ENCODE results near the gene PPY. TPM values are rescaled to one million over a fixed set of nuclear protein-coding genes. Genes with fewer than 3 reads are reported as not detected.
A peak's percentile ranks its signal among the peaks of the same experiment; 100 is the strongest.

PPY gene
- total RNA-seq, 1 experiment from 2014 or later: not detected

- peak; percentile 69 for DNase-seq
- H2BK20ac ChIP-seq (ENCODE audit: low read depth, low read length, poor library complexity, severe bottlenecking): peak overlapping the region; percentile 65
Measured at GRCh38 chr17:43891851-43892646, 50.2 kb downstream of the PPY start.

More at GRCh38 chr17:43891851-43892646, 50.2 kb downstream of the PPY start:
- no peak overlapping the region for H3K9ac ChIP-seq (ENCODE audit: extremely low read depth, insufficient read length, low read length)
- H2BK5ac ChIP-seq (ENCODE audit: insufficient read length, low read length): no peak overlapping the region
- no peaks in the 10 kb centered on the region for H3K9me3 Mint-ChIP-seq
- no peak overlapping the region for H4K8ac ChIP-seq (replicated peaks; ENCODE audit: insufficient read length, low read depth, low read length)
- peaks cover 4% of the 10 kb centered on the region for H4K20me1 ChIP-seq (ENCODE audit: control insufficient read depth, insufficient read depth, insufficient read length)
- H3K4me2 ChIP-seq (ENCODE audit: insufficient read depth, insufficient read length, low read length): peak overlapping the region; percentile 38
- H3K23me2 ChIP-seq (ENCODE audit: insufficient read length, low read depth, low read length, poor library complexity, severe bottlenecking): no peaks in the 10 kb centered on the region
- peaks cover 25 to 33% of the 10 kb centered on the region in 2 experiments for H3K4me1 Mint-ChIP-seq
- H3K27me3 Mint-ChIP-seq (ENCODE audit: low read depth): no peaks in the 10 kb centered on the region
- no peak overlapping the region for H2AFZ ChIP-seq (ENCODE audit: low read length)
- H3K27ac Mint-ChIP-seq: peak overlapping the region; percentile 5 to 87 (median 72); a peak in 6 of 7 replicates
- H3K56ac ChIP-seq (ENCODE audit: insufficient read length, low read depth, low read length): no peak overlapping the region
- no peak overlapping the region for H4K5ac ChIP-seq (ENCODE audit: insufficient read length, low read depth, low read length)
- H4K91ac ChIP-seq (ENCODE audit: insufficient read length, low read depth, low read length): no peak overlapping the region
- no peaks in the 10 kb centered on the region for H3K27me3 ChIP-seq (ENCODE audit: insufficient read depth, low read length)
- H3K36me3 Mint-ChIP-seq (ENCODE audit: insufficient read depth in 1 of 3, low read depth in 3 of 3): peaks cover 5 to 23% (median 16%) of the 10 kb centered on the region in 3 experiments; a peak in 5 of 7 replicates
- H3K14ac ChIP-seq (ENCODE audit: insufficient read depth, low read length): no peak overlapping the region
- no peak overlapping the region for H2AK5ac ChIP-seq (ENCODE audit: insufficient read length, low read length)
- WGBS (ENCODE audit: extremely low coverage, insufficient read length, low lambda C conversion rate): no CpG with 5 or more reads among the region's 5 CpGs
- no peak overlapping the region for H3K23ac ChIP-seq (ENCODE audit: insufficient read length, low read depth, low read length)
- H3K9me3 ChIP-seq (ENCODE audit: control insufficient read depth, low read depth, low read length): no peaks in the 10 kb centered on the region
- H2BK15ac ChIP-seq (ENCODE audit: low read depth, low read length): no peak overlapping the region
- peaks cover 13% of the 10 kb centered on the region for H3K4me1 ChIP-seq (ENCODE audit: insufficient read depth, low read length)
- no peak for TF ChIP-seq CTCF (conservative IDR thresholded peaks at IDR 0.05)
- H2BK120ac ChIP-seq (ENCODE audit: low read depth, low read length, poor library complexity, severe bottlenecking): no peak overlapping the region
- no peak overlapping the region for H3K18ac ChIP-seq (ENCODE audit: insufficient read length, low read depth, low read length)
- H3K79me2 ChIP-seq (ENCODE audit: insufficient read depth, low read length): no peaks in the 10 kb centered on the region
- H3K4ac ChIP-seq (ENCODE audit: low read depth, low read length): no peak overlapping the region
- H2BK12ac ChIP-seq (ENCODE audit: insufficient read length, low read depth, low read length): no peak overlapping the region
- H3T11ph ChIP-seq (ENCODE audit: low read length): no peak overlapping the region
- no peaks in the 10 kb centered on the region for H3K79me1 ChIP-seq (ENCODE audit: insufficient read depth, low read depth, low read length, poor library complexity, severe bottlenecking)
- peak overlapping the region; percentile 69 for H3K27ac ChIP-seq (ENCODE audit: insufficient read length, low read depth, low read length)
- peak overlapping the region; percentile 26 to 64; a peak in 4 of 5 replicates for H3K4me3 Mint-ChIP-seq

Other genes with a start within 250 kb of the PPY start
- not detected in 2 replicates for gene SOST, start 183.7 kb downstream of the PPY start, total RNA-seq (2021)
- 16.9 and 17.6 TPM in 2 replicates for gene DUSP3, start 163.5 kb downstream of the PPY start, total RNA-seq (2021)
- gene CFAP97D1, start 162.0 kb downstream of the PPY start, total RNA-seq (2021): not detected in 2 replicates
- 5.7 and 6.9 TPM in 2 replicates for gene MPP3, start 109.3 kb downstream of the PPY start, total RNA-seq (2021)
- not detected in 2 replicates for gene CD300LG, start 95.3 kb downstream of the PPY start, total RNA-seq (2021)
- 16.3 and 17.9 TPM in 2 replicates for gene MPP2, start 34.9 kb downstream of the PPY start, total RNA-seq (2021)
- 1.7 and 2.0 TPM in 2 replicates for gene PYY, start 11.5 kb upstream of the PPY start, total RNA-seq (2021)
- 3.7 and 4.1 TPM in 2 replicates for gene NAGS, start 62.1 kb upstream of the PPY start, total RNA-seq (2021)
- gene TMEM101, start 72.5 kb upstream of the PPY start, total RNA-seq (2021): 18.6 and 21.1 TPM in 2 replicates
- 128 TPM in 2 replicates for gene LSM12, start 124.2 kb upstream of the PPY start, total RNA-seq (2021)
- 105 and 109 TPM in 2 replicates for gene G6PC3, start 128.3 kb upstream of the PPY start, total RNA-seq (2021)
- gene HDAC5, start 181.2 kb upstream of the PPY start, total RNA-seq (2021): 39.5 and 41.3 TPM in 2 replicates
- 23.3 and 24.1 TPM in 2 replicates for gene HROB, start 199.5 kb upstream of the PPY start, total RNA-seq (2021)
- 0.31 and 0.90 TPM in 2 replicates for gene ASB16, start 228.2 kb upstream of the PPY start, total RNA-seq (2021)
- 20.6 and 22.9 TPM in 2 replicates for gene TMUB2, start 244.5 kb upstream of the PPY start, total RNA-seq (2021)

Data from H9 (cell line).